Superior temporal gyrus (tissue), 1 donor: ENCODE results near the gene RBL2.
"Not testable (repeated sequence)": the region's sequence is repeated elsewhere in the genome, so short reads cannot be mapped to it uniquely, and the experiment has no call there.

ENCODE experiments used
- DNase-seq: peaks from one replicate; pipeline ENCODE4 v3.0.0-alpha.2; 2016; ENCODE audit errors: extremely low spot score

The RBL2 gene

GRCh38 chr16:53504665-53505064 lies 70.4 kb downstream of the RBL2 start:
- DNase-seq: no peak

DNA sequence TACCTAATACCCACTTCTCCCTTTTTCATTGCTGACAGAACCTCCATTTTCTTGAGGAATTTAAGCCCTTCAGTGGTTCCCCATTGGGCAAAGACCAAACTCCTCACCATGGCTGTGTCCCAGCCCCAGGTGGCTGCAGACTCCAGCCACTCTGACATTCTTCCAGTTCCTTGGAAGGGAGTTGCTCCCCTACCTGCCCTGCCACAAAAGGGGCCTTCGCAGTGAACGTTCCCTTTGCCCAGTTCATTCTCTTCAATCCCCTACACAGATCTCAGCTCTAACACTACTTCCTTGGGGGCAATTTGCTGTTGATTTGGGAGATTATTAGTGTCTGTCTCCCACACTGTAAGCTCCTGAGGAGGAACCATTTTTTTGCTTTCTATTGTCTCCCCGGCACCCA lies 72.0 kb downstream of the RBL2 start:
- DNase-seq: no peak

DNA sequence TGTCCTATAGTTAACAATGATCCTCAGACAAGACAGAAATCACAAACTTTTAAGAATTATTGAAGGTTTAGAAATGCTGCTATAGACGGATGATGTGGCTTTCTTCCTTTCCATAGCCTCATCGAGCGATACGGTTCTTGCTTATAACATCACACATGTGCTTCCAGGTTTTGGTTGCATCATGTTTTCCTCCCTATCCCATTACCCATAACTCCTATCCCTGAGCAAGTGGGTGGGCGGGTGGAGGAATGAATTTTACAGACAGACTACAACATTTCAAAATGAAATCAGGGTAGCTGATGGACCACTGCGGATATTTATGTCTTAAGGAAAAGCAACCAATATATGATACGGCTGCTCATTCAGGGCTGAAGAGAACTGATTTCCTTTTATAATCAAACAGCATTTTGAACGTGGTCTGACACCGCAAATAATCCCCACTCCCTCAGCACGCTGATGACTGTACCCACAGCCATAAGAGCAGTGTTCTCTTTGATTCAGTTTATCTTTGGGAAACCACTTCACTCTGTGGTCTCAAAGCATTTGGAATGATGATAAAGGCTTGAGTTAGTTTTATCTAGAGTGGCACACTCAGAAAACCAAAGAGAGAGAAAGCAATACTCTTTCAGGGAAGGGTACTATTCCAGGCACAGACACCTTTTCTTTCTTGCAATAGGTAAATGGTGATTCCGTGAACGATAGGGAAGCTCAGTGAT lies 73.4 kb downstream of the RBL2 start:
- DNase-seq: no peak

DNA sequence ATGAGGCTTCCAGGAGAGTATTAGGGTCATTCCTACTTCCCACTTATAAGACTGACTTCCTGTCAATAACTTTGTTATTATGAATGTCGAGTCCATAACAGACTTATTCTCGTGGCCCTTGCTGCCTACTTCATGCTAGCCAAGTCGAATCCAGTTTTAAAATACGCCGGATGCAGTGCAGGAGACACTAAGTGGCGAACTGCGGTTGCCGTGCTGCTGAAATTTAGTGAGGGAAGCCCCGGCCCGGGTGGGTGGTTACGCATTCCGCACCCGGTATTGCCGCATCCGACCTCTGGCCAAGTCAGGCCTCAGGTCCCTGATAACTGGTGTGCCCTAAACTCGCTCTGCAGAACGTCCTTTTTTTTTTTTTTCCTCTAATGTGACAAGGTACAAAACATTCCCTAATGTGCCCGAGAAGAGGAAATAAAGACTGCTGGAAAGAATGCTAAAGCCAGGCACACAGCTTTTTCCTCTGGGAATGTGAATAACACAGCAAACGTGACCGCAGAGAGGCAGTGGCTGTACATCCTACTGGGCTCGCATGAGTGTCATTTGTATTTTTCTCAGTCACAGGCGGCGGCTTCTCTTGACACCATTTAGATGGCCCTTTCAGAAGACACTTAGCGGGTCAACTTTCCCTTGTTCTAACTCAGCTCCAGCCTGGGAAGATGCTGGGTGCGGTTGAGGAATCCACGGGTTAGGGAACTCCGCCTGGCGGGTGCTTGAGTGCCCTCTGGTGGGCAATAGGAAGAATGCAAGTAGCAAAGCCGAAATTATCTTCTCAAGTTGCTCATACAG lies 75.8 kb downstream of the RBL2 start:
- peak; percentile 87 for DNase-seq

DNA sequence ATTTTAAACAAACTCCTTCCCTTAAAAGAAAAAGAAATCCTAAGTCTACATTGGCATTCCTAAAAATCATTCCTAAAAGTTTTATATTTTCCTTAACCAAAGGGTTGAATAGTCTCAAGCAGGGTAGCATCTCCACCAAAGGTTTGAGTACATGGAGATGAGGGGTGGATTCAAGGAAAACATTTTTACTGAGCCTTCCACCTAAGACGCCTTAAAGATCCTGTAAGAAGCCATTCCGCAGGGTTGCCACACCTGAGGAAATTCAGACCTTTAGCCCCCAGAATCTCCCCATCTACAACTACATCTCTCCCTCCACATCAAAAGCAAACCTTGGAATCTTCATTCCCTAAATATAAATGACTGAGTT lies 76.4 kb downstream of the RBL2 start:
- no peak for DNase-seq

- no peak for DNase-seq
Observed at GRCh38 chr16:53511084-53511402, 76.8 kb downstream of the RBL2 start.

DNA sequence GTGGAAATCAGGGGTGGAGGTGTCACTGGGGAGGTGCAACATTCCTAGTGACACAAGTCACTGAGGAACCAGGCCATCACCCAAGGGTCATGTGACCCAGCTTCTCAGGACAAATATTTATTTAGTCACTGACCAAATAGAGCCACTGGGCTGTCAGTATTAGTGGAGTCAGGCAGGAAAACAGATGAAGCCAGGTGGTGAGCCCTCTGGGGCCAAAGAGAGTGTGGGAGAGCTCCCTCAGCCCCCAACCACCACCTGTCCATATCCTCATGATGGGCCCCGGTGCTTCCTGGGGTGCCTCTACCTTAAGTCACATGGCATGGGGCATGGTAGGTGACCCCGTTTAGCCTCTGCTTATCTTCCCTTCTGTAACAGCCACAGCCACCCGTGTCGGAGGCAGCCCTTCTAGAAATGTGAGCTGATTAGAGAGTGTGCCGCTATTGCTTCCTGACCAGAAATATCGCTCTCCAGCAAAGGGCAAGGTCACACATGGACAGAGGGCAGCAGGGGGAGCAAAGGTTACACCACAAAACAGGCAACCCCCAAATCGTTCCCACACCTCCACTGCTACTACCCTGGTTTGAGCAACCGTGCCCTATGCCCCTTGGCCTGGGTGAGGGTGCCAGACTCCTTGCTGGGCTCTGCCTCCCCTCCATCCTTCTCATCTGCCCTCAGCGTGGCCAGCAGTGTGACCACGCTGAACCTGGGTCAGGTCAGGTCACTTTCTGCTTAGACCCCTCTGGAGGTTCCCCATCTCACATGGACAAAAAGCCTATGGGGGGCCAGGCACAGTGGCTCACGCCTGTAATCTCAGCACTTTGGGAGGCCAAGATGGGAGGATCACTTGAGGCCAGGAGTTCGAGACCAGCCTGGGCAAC lies 77.4 kb downstream of the RBL2 start:
- no peak for DNase-seq

GRCh38 chr16:53512795-53513194 lies 78.5 kb downstream of the RBL2 start:
- not testable (repeated sequence) for DNase-seq

DNA sequence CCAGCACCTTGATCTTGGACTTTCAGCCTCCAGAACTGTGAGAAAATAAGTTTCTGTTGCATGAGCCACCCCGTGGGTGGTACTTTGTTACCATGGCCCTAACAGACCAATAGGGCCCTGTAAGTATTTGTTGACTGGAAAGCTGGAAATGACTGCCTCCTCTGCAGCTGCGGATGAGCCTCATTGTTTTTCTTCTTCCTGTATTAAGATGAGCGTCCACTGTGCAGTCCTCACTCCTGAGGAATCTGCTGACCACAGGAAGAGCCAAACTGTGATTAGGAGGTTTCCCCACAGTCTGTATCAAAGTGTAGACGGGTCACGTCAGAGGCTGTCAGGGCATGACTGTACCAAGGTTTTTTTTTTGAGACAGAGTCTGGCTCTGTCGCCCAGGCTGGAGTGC lies 81.0 kb downstream of the RBL2 start:
- no peak for DNase-seq

- DNase-seq: no peak
Observed at GRCh38 chr16:53515811-53516210, 81.5 kb downstream of the RBL2 start.

DNA sequence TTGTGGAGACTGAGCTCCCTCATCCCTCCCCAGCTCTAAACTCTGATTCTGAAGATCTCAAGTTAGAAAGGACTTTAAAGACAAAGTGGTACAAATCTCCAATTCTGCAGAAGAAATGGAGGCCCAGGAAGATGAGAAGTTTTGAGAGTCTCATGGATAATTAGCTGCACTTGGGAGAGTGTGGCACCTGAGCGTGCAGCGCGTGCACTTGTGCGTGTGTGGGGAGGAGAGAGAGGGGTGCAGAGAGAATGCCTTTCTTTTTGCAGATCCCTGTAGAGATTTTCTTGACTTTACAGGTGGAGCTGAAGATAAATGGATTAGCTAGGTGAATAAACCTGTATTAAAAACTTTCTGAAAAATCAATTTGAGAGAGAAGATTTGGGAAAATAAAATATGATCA lies 83.6 kb downstream of the RBL2 start:
- no peak for DNase-seq

DNA sequence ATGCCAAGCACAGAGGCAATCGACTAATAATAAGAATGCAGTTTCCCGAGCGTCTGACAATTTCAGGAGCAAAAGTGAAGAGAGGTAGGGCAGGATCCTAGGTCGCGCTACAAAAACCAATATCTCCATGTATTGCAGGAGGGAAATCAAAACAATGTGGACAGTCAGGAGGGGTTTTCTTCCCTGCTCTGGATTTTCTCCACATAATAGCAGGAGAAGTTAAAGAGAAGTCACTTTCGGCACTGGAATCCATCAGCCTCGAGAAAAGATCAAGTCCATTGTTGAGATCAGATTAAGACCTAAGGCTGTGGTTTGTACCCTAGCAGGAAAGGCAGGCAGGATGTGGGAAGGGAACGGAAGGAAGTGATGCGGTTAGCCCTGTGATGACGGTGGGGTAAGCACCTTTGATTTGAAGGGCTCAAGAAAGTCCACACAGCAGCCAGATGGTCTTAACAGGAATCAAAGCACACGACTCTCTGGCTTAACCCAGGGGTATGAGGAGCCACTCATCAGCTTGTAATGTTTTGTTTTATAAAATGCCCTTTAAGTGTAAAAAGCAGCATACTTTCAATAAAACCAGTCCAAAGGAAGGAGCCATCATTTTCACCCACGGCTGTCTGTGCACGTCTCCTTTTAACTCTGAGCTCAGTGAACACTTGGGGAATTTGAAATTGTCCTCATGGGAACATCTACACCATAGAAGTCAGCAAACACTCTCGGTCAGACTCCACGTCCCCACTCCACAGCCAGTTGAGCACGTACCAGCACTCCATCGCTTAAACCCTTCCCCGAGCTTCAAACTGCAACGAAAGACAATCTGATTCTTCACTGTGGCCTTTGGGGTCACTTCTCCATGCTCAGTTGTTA lies 84.5 kb downstream of the RBL2 start:
- no peak for DNase-seq

GRCh38 chr16:53519417-53520091 lies 85.3 kb downstream of the RBL2 start:
- DNase-seq: no peak

- no peak for DNase-seq
Observed at GRCh38 chr16:53523126-53523804, 89.0 kb downstream of the RBL2 start.

DNA sequence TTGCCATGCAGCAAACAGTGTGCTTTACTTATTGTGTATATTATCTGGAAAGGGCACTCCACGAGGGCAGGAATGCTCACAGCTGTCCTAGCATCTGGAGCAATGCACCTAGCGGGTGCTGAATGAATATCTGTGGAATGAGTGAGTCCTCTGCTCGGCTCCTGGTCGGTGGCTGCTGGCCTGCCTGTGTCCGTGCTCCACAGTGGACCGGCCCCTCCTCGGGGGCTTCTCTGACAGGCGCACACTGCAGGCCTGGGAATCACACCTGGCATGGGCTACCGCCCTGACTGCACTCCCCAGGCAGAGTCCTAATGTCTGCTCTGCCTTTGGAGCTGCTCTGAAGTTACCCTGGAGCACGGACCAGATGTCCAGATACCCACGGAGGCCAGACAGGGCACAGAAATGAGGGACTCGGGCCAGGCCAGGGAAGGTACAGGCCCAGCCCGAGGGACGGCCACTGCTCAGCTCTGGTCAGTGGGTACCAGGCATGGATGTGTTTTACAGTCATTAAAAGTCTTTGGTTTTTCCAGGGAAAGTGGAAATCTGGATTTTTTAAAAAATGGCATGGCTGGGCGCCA lies 89.8 kb downstream of the RBL2 start:
- no peak for DNase-seq

DNA sequence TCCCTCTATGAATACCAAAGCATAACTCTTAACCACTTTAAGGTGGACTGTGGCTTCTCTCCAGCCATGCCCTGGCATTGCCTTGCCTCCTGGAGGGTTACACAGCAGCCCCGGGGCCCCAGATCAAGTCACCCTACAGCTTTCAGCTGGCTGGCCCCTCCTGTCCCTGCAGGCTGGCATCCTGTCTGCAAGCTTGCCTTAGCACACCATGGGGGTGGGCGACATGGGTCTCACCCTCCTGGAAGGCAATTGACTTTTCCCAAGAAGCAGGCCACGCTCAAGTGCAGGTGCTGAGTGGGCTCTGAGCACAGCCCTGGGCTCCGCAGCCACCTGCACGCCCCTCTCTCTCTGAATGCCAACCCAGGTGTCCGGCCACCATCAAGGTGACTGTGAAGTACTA lies 94.5 kb downstream of the RBL2 start:
- DNase-seq: no peak

GRCh38 chr16:53529513-53529912 lies 95.2 kb downstream of the RBL2 start:
- no peak for DNase-seq

DNA sequence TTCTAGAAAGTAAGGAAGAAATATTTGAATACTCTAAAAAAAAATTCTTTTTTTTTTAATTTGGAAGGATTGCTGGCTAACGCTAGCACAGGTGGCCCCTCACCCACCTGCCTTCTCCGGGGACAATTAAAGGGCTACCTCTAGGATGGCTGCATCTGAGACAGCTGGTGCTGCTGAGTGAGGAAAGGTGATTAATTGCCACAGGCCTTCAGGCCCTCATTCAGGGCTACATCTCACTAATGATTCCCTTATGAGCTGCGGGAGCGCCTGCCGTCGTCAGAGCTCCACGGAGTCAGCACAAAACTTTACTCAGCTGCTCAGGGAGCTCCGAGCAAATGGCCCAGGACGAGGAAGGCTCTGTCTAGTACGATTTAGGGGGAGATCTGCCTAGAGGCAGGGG lies 95.8 kb downstream of the RBL2 start:
- no peak for DNase-seq

DNA sequence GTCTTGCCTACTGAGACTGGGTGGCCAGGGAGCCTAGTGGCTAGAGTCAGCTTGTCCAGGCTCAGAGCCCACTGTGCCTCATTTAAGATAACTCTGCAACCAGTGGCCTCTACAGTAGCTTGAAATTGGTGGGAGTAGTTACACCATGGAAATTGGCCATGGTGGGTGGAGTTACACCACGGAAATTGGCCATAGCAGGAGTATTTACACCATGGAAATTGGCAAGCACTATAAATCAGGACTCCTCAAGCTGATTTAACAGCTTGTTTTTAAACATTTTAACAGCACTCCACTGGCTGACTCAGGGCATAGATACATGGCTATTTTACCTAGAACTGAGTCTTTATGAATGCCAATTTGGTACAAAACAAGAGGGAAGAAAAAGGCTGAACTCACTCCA lies 96.5 kb downstream of the RBL2 start:
- DNase-seq: no peak

GRCh38 chr16:53534206-53534605 lies 99.9 kb downstream of the RBL2 start:
- no peak for DNase-seq
